ENCODE measurements around the gene AUH.

The AUH gene

DNA sequence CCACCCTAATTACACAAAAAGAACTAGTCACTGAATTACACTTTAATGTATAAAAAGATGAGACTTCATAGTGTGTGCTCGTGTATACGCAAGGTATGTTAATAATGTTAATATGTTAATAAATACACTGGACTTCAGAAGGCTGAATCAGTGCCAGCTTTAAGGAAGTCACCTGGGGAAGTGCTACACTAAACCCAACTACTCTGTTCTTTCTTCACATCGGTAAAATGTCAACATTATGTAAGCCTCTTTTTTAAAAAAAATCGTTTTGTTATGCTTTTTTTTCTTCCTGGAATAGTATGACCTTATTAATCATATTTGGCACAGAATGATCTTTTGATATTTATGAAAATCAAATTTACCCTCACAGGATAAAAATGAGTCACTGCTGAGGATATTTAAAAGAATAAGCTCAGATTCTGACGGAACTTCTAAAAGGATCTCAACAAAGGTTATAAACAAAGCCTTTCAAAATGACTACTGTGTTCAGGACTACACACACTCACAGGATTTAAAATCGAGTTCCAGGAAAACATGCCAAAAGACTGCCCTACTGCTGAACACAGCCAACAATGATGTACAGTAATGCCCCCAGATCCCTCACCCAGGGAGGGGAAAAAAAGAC is 75.9 kb downstream of the AUH start:
- no peak for DNase-seq

- no peak for DNase-seq
Observed at GRCh38 chr9:91282292-91282691, 79.4 kb downstream of the AUH start.

GRCh38 chr9:91279296-91280204 is 82.2 kb downstream of the AUH start:
- DNase-seq = no peak

DNA sequence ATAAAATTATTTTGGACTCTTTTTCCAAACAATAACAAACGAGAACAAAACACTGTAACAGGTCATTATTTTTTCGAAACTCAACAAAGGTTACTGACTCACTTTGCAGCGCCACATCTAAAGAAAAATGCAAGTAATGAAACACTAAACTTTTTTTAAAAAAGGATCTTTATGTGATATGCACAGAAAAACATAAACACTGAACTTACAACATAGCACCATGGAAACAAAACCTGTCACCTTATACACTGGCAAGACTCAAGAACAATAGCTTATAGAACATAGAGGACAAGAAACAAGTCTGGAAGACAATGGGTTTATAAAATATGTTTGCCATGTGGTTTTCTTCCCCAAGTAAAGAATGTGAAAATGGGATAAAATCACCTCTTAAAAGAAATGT is 85.2 kb downstream of the AUH start:
- DNase-seq = no peak

DNA sequence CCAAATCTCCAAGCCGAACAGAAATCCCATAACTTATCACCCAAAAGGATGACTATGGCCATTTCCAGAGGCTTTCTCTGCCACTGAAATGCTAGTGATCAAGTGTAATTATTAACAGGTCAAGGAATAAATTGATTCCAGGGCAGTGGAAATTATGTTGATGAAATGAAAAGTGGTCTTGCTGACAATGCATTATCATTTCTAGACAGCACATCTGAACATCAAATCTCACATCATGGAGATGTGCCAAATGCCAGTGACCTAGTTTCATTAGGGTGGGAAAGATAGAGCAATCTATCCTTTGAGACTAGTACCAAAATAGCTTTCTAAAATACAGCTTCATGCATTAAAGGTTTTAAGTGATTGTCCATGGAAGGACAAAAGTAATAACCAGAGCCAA is 86.1 kb downstream of the AUH start:
- no peak for DNase-seq

DNA sequence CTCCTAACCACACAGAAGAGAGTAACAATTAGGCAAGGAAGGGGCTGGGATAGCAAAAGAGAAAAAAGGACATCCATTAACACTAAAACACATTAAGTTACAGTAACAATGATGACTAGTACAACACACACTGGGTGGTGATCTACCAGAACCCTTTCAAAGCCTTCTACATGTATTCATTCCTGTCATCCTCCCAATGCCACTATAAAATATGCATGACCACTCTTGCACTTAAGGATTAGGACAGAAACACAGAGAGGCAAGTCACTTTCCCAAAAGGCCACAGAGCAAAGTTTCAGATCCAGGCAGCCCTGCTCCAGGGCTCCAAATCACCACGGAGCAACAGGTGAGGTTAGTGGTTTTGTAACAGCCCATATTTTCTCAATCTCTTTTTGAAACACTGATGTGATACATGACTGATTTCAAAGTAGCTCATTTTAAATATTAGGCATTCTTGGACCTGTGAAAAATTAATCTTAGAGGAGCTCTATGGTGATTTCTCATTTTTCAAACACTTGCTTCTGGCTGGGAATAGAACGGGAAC is 86.7 kb downstream of the AUH start:
- DNase-seq = no peak

GRCh38 chr9:91273853-91274552 is 87.7 kb downstream of the AUH start:
- no peak for DNase-seq

DNA sequence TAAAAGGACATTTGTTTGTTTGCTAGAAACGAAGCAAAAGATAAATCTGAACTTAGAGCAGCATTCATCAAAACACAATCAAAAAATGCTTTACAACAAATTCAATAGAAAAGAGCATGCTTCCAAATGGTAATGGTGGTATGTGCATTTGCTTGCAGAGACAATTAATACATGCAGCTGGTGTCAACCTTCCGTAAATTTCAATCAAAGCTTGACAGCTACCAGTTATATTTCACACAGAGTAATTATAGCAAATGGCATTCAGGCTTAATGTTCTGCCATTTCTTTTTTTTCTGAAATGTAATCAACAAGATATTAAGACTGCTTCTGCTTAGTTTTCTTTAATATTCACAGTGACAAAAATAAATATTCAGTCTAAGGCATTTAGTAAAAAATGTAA is 90.6 kb downstream of the AUH start:
- no peak for DNase-seq

DNA sequence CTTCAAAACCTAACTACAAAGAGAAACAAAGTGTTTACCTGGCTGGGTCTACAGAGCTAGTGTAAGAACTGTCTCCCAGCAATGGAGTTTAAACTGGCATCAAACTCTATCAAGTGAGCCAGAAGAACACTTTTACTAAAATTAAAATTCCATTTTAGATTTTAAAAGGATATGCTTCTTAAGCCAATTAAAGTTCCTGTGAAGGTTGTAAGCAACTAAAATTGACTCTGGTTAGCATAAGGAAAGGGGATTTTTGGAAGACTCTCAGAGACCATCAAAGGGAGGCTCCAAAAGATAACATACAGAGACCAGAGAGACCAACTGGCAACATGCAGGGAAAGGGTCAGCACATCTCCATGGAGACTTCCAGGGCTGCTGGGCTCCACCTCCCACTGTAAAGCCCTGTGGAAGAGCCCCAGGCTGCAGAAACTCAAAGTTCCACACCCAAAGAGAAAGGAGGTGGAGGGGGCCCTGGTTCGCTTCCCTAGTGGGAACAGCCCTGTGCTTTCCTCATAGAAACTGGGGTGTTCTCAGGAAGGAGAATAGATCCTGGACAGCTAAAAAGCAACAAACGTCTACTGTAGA is 91.7 kb downstream of the AUH start:
- no peak for DNase-seq

DNA sequence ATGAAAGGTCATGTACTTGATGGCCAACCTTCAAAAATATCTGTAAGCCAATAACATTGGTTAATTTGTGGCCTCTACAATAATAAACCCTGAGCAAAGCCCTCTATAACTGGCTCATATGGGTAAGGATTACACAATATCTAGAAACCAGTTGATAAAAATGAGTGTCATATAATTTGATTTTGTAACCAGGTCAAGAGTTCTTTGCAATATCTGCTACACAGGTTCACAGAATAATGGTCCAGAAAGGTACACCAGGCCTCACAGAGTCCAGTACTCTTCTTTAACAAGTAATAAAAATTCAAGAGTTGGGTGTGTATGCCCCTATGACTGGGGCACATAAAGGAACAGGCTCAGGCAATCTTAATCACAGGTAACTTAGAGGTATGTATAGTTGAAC is 95.3 kb downstream of the AUH start:
- no peak for DNase-seq

DNA sequence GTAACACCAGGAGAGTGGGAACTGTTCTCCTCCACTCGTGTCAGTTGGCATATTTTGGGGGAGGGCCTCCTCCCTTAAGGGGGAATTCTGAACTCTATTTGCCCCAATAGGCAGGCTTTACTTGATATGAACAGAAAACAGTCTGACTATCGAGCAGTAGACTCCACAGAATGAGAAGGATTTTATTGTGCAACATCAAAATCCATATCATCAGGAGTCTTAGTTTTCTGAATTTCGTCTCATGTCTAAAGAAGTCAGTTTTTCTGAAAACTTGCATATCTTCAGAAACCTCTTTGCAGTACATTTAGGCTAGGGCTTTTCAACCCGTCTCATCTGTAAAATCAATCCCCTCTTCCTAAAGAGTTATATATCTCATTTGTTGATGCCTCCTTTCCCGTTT is 96.2 kb downstream of the AUH start:
- no peak for DNase-seq

DNA sequence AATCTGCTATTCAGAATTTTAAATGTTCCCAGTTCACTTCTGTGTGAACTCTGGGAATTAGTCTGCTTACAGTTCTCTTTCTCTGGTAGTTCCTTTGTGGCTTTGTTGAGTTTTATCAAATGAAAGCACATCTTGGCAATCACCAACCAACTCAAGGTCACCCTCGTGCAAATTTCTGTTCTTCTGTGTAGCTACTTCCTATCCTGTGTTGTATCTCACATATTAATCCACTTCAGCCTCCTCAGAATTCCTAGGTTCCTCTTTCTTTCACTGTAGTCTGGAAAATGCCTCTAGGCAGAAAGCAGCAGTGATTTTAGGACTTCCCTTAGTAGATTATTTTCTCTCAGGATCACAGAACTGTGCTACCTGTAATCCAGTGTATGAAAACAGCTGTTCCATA is 100.3 kb downstream of the AUH start:
- DNase-seq = no peak

GRCh38 chr9:91259162-91259561 is 102.6 kb downstream of the AUH start:
- no peak for DNase-seq

GRCh38 chr9:91258451-91258850 is 103.3 kb downstream of the AUH start:
- no peak for DNase-seq

- DNase-seq = no peak
Observed at GRCh38 chr9:91256235-91256634, 105.5 kb downstream of the AUH start.

DNA sequence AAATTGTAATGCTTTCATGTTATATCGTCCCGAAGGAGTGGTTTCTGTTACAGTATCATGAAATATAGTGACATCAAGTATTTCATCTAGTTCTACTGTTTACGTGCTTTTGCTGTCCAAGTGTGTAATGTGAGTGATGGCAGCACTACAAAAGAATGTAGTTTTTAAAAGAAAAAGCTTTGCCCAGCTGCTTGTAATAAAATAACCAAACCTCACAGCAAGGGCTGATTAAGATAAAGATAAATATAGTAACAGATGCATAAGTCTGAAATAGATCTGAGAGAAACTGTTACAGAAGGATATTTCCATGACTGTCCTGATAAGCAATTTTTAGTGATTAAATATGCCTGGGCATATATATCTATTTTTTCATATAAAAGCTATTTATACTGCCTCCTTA is 106.4 kb downstream of the AUH start:
- no peak for DNase-seq

DNA sequence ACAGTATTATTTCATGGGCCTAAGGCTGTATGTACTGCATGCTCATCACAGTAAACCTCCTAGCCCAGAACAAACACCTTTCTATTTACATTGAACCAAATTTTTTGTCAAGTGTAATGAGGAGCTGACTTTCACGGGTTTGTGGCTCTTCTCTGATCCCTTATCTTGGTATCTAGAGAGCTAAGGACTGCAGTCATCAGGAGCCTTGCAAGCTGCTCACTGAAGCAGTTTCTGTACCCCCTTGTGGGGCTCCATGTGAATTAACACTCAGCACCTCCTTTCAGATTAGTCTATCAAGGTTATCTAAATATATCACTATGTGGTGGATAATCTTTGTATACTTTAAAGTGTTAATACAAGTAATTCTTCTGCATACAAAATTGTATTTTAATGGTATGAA is 108.2 kb downstream of the AUH start:
- peak; percentile 14 for DNase-seq

DNA sequence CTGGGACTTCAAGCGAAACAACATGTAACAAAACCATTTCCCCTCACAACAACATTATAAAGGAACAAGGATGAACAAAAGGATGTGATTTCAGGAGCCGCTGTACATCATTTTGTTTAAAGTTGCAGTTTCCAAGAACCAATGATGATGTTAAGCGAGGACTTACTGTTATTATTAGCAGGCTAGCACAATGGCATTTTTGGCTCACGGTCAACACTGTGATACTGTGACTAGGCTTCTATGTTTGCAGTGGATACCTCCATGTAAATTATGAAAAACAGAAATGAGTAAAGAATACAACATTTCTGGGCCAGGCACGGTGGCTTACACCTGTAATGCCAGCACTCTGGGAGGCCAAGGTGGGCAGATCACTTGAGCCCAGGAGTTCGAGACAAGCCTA is 113.0 kb downstream of the AUH start:
- DNase-seq = no peak

GRCh38 chr9:91247278-91247677 is 114.4 kb downstream of the AUH start:
- DNase-seq = no peak

- no peak for DNase-seq
Observed at GRCh38 chr9:91246846-91247245, 114.9 kb downstream of the AUH start.

DNA sequence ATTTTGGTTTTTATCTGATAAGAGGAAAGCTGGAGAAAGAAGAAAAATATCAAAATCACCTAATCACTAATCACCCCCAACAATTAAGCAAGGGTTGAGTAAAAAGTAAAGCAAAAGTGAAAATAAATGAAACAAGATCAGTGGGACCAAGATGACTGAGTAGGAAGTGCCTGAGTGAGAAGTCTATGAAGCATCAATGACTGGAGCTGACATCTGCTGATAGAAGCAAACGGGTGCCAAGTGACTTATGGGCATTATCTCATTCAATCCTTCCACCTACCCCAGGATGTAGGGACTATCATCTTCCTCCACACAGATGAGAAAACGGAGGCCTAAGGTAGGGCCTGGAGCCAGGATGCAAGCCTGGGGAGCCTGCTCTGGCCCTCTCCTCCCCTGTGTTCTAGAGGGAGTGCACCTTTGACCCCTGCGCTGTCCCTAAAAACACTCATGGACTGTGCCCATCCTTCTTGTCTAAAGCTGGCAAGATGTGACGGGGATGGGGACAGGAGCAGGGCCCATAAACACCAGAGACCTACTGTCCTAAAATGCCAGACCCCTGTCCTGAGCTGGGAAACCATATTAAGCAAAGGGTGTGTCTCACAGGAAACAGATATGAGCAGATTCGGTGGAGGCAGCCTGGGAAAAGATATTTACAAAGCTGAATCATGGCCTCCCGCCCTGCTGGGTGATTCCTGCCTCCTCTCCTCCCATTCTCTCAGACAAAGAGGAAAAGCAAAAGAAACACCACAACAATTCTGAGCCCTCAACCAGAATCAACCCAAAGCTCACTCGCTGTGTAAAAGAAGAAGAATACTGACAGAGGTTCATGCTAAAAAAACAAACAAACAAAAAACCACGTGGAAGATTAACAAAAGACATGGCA is 116.0 kb downstream of the AUH start:
- no peak for DNase-seq

GRCh38 chr9:91243029-91243428 is 118.7 kb downstream of the AUH start:
- no peak for DNase-seq
